H1 (cell line): ENCODE data around the gene MYO15B. TPM values are rescaled to one million over a fixed set of nuclear protein-coding genes. Genes with fewer than 3 reads are reported as not detected.

Experiments
- ATF3 ChIP-seq: IDR thresholded peaks from 2 replicates; pipeline ENCODE4 v1.6.1; 2011; ENCODE audit warnings: low read depth, mild to moderate bottlenecking, low read length; ENCODE audit not compliant: insufficient read depth
- BACH1 ChIP-seq: IDR thresholded peaks from 2 replicates; pipeline ENCODE4 v1.6.1; 2012; ENCODE audit warnings: low read length, improper control_type of control experiment
- CBX8 ChIP-seq: fragments of 300-800, 300-1000 bp; sonication (generic); IDR thresholded peaks from 2 replicates; pipeline ENCODE4 v1.7.1; 2016; ENCODE audit warnings: low read depth, low read length, borderline replicate concordance
- CHD7 ChIP-seq: fragments of 300-600 bp; sonication (generic); IDR thresholded peaks from 2 replicates; pipeline ENCODE4 v1.7.1; 2012; ENCODE audit warnings: low read length, moderate library complexity, mild to moderate bottlenecking, inconsistent platforms; ENCODE audit not compliant: insufficient replicate concordance
- POLR2AphosphoS5 ChIP-seq: IDR thresholded peaks from 2 replicates; pipeline ENCODE4 v1.6.1; 2011; ENCODE audit warnings: low read depth, low read length
- RNF2 ChIP-seq: fragments of 200-900, 300-1000 bp; sonication (generic); IDR thresholded peaks from 2 replicates; pipeline ENCODE4 v1.7.1; 2016; ENCODE audit warnings: borderline replicate concordance, low read depth, mild to moderate bottlenecking, antibody characterized with exemption, low read length; ENCODE audit not compliant: poor library complexity, severe bottlenecking; ENCODE audit errors: missing control alignments
- SP1 ChIP-seq: IDR thresholded peaks from 2 replicates; pipeline ENCODE4 v1.6.1; 2011; ENCODE audit warnings: low read depth, low read length
- TAF1 ChIP-seq: IDR thresholded peaks from 2 replicates; pipeline ENCODE4 v1.6.1; 2011; ENCODE audit warnings: mild to moderate bottlenecking, low read depth, low read length
- TEAD4 ChIP-seq: IDR thresholded peaks from 2 replicates; pipeline ENCODE4 v1.6.1; 2012; ENCODE audit warnings: low read depth, low read length, inconsistent platforms, mixed read lengths
- polyA plus RNA-seq, 7 experiments: library from polyadenylated mRNA; depleted of rRNA in 3 of 7; stranded (reverse) in 5 of 7; unstranded in 2 of 7; fragments of >200 nt in 5 of 7; fragments of 200-250 nt in 2 of 7; gene quantifications; 1 replicate in 5 of 7; 2 replicates in 1 of 7; 4 replicates in 1 of 7; pipeline versions ENCODE4 v1.2.1 to v1.2.3, GENCODE V29; 2011 to 2013; ENCODE audit warnings: missing spikeins in 2 of 7, mixed read lengths in 2 of 7
- total RNA-seq: library from RNA; stranded (reverse); fragmentation: NEBNext Ultra II Directional; extraction: Animal tissue kit (Norgen Biotek cat#: 25700); gene quantifications from 2 replicates; pipeline ENCODE4 v1.2.1, GENCODE V29; 2021

The MYO15B gene
- total and polyA plus RNA-seq, 2 of the 8 experiments (the other 6 are each of a cell fraction or from before 2014, with no cell fraction given): 7.1 to 11.2 TPM

GRCh38 chr17:75646638-75646992 is 59.0 kb downstream of the MYO15B start (continued):
- TF ChIP-seq ATF3 (no peak), TAF1 (no peak), TEAD4 (no peak), CHD7 (no peak), RNF2 (no peak), POLR2AphosphoS5 (no peak), CBX8 (no peak), SP1 (no peak), BACH1 (no peak)
